Peyer's patch (tissue), 4 donors: ENCODE data around the gene LPO. TPM values are rescaled to one million over a fixed set of nuclear protein-coding genes. Genes with fewer than 3 reads are reported as not detected.

Source experiments
- DNase-seq, 3 donors: peaks; one replicate each; pipeline ENCODE4 v3.0.0-alpha.2; 2017 to 2019
- H3K27ac ChIP-seq, 4 donors: fragments of 200-600 bp; sonication (generic); one replicate each; pipeline ENCODE4 v1.5.1; 2016 to 2019
- H3K27me3 ChIP-seq, 2 donors: fragments of 200-600 bp; sonication (generic); one replicate each; pipeline ENCODE4 v1.5.1; 2019
- H3K36me3 ChIP-seq, 3 donors: fragments of 200-600 bp; sonication (generic); one replicate each; pipeline ENCODE4 v1.5.1; 2016 to 2019
- H3K4me1 ChIP-seq, 4 donors: fragments of 200-600 bp; sonication (generic); one replicate each; pipeline ENCODE4 v1.5.1; 2016 to 2019
- H3K4me3 ChIP-seq, 4 donors: fragments of 200-600 bp; sonication (generic); 1 replicate in 3 of 4; 2 replicates in 1 of 4; pipeline ENCODE4 v1.5.1; 2016 to 2019; ENCODE audit warnings: mild to moderate bottlenecking in 1 of 4
- H3K9me3 ChIP-seq, 4 donors: fragments of 200-600 bp; sonication (generic); one replicate each; pipeline ENCODE4 v1.5.1; 2016 to 2019; ENCODE audit warnings: mild to moderate bottlenecking in 1 of 4
- CTCF ChIP-seq, 6 experiments: fragments of 450-650 bp in 4 of 6; fragments of 200-600 bp in 2 of 6; sonication (generic) in 1 of 6; IDR thresholded peaks; one replicate each; pipeline ENCODE4 v1.5.1; 2017 to 2019; ENCODE audit warnings: antibody characterized with exemption in 6 of 6, mild to moderate bottlenecking in 3 of 6, moderate library complexity in 1 of 6
- POLR2A ChIP-seq, 2 donors: fragments of 450-650 bp; IDR thresholded peaks; one replicate each; pipeline ENCODE4 v1.5.1; 2017; ENCODE audit warnings: antibody characterized with exemption in 2 of 2, mild to moderate bottlenecking in 2 of 2, moderate library complexity in 2 of 2
- total RNA-seq, 4 donors: library from RNA; depleted of rRNA; stranded (reverse); fragments of >200 nt; gene quantifications; one replicate each; pipeline ENCODE4 v1.1.0, GENCODE V29; 2016

LPO gene
- total RNA-seq, 4 donors from 2014 or later, result 2.3 to 9.0 TPM; not detected in 2

- no peak for TF ChIP-seq CTCF (IDR thresholded peaks at IDR 0.05)
- TF ChIP-seq POLR2A (IDR thresholded peaks at IDR 0.05), result no peak
- no peaks in the 10 kb centered on the region for H3K9me3 ChIP-seq
- H3K4me1 ChIP-seq, result no peaks in the 10 kb centered on the region
- H3K4me3 ChIP-seq, result no peak overlapping the region
- H3K36me3 ChIP-seq, result no peaks in the 10 kb centered on the region
- no peak overlapping the region for H3K27ac ChIP-seq
- no peaks in the 10 kb centered on the region for H3K27me3 ChIP-seq
- peak in 2 of 3 donors; percentile 10 to 38 for DNase-seq
These were observed 70.9 kb downstream of the LPO start for GRCh38 chr17:58308985-58309917.

GRCh38 chr17:58309918-58310259 is 71.5 kb downstream of the LPO start:
- DNase-seq, result no peak
- H3K9me3 ChIP-seq, result no peaks in the 10 kb centered on the region
- H3K4me1 ChIP-seq, result no peaks in the 10 kb centered on the region
- TF ChIP-seq POLR2A (IDR thresholded peaks at IDR 0.05), result no peak
- no peak for TF ChIP-seq CTCF (IDR thresholded peaks at IDR 0.05)
- no peak overlapping the region for H3K27ac ChIP-seq
- no peaks in the 10 kb centered on the region for H3K27me3 ChIP-seq
- H3K36me3 ChIP-seq, result no peaks in the 10 kb centered on the region
- H3K4me3 ChIP-seq, result no peak overlapping the region

GRCh38 chr17:58310511-58311428 is 72.4 kb downstream of the LPO start:
- Histone ChIP-seq H3K27me3 (no peaks in the 10 kb centered on the region), H3K4me1 (no peaks in the 10 kb centered on the region), H3K4me3 (no peak overlapping the region), H3K27ac (no peak overlapping the region), H3K9me3 (no peaks in the 10 kb centered on the region), H3K36me3 (no peaks in the 10 kb centered on the region)
- peak in 1 of 3 donors; percentile 38 for DNase-seq
- no peak for TF ChIP-seq CTCF (IDR thresholded peaks at IDR 0.05)
- no peak for TF ChIP-seq POLR2A (IDR thresholded peaks at IDR 0.05)

GRCh38 chr17:58311429-58311894 is 73.1 kb downstream of the LPO start:
- H3K27ac ChIP-seq, result no peak overlapping the region
- H3K9me3 ChIP-seq, result no peaks in the 10 kb centered on the region
- no peak for TF ChIP-seq POLR2A (IDR thresholded peaks at IDR 0.05)
- TF ChIP-seq CTCF (IDR thresholded peaks at IDR 0.05), result no peak
- no peak overlapping the region for H3K4me3 ChIP-seq
- DNase-seq, result peak in 1 of 3 donors; percentile 42
- H3K36me3 ChIP-seq, result no peaks in the 10 kb centered on the region
- H3K27me3 ChIP-seq, result no peaks in the 10 kb centered on the region
- no peaks in the 10 kb centered on the region for H3K4me1 ChIP-seq

GRCh38 chr17:58312021-58312630 is 73.7 kb downstream of the LPO start:
- H3K4me3 ChIP-seq, result no peak overlapping the region
- H3K4me1 ChIP-seq, result no peaks in the 10 kb centered on the region
- no peak overlapping the region for H3K27ac ChIP-seq
- H3K27me3 ChIP-seq, result no peaks in the 10 kb centered on the region
- no peaks in the 10 kb centered on the region for H3K36me3 ChIP-seq
- TF ChIP-seq POLR2A (IDR thresholded peaks at IDR 0.05) (no peak), CTCF (IDR thresholded peaks at IDR 0.05) (no peak)
- peak in 2 of 3 donors; percentile 6 to 48 for DNase-seq
- H3K9me3 ChIP-seq, result no peaks in the 10 kb centered on the region
